Endothelial cell (in vitro differentiated cells): ENCODE measurements around the gene SYNDIG1. TPM values are rescaled to one million over a fixed set of nuclear protein-coding genes. Genes with fewer than 3 reads are reported as not detected.

Experiments
- DNase-seq: peaks from one replicate; pipeline ENCODE4 v3.0.0; 2021; ENCODE audit warnings: low spot score
- H3K27ac Mint-ChIP-seq: one replicate; pipeline ENCODE4 v1.8.0; 2021; ENCODE audit warnings: mixed read lengths, inconsistent platforms; ENCODE audit not compliant: unreplicated experiment
- H3K27me3 Mint-ChIP-seq: one replicate; pipeline ENCODE4 v1.8.0; 2021; ENCODE audit warnings: mild to moderate bottlenecking, moderate library complexity, mixed read lengths, inconsistent platforms; ENCODE audit not compliant: unreplicated experiment
- H3K36me3 Mint-ChIP-seq: one replicate; pipeline ENCODE4 v1.8.0; 2021; ENCODE audit warnings: mild to moderate bottlenecking, low read depth, mixed read lengths, inconsistent platforms; ENCODE audit not compliant: unreplicated experiment
- H3K4me1 Mint-ChIP-seq: one replicate; pipeline ENCODE4 v1.8.0; 2021; ENCODE audit warnings: mild to moderate bottlenecking, mixed read lengths, inconsistent platforms; ENCODE audit not compliant: unreplicated experiment
- H3K4me3 Mint-ChIP-seq: one replicate; pipeline ENCODE4 v1.8.0; 2021; ENCODE audit warnings: mild to moderate bottlenecking, mixed read lengths, inconsistent platforms; ENCODE audit not compliant: unreplicated experiment
- H3K9me3 Mint-ChIP-seq: one replicate; pipeline ENCODE4 v1.8.0; 2021; ENCODE audit warnings: mixed read lengths, inconsistent platforms; ENCODE audit not compliant: unreplicated experiment
- total RNA-seq: library from RNA; stranded (reverse); fragmentation: NEBNext Ultra II Directional; extraction: Animal tissue kit (Norgen Biotek cat#: 25700); gene quantifications from one replicate; pipeline ENCODE4 v1.2.1, GENCODE V29; 2021; ENCODE audit not compliant: unreplicated experiment
- TF ChIP-seq, protein P1 (sequence below): fragments of 200-600 bp; sonication (generic); IDR thresholded peaks from one replicate; pipeline ENCODE4 v1.5.0; 2021; ENCODE audit warnings: antibody characterized with exemption; ENCODE audit not compliant: unreplicated experiment

Gene SYNDIG1
- total RNA-seq, 1 donor from 2014 or later = 8.1 TPM

- no peaks in the 10 kb centered on the region for H3K9me3 Mint-ChIP-seq
- H3K4me1 Mint-ChIP-seq = peaks cover 3% of the 10 kb centered on the region
- TF ChIP-seq, protein P1, sequence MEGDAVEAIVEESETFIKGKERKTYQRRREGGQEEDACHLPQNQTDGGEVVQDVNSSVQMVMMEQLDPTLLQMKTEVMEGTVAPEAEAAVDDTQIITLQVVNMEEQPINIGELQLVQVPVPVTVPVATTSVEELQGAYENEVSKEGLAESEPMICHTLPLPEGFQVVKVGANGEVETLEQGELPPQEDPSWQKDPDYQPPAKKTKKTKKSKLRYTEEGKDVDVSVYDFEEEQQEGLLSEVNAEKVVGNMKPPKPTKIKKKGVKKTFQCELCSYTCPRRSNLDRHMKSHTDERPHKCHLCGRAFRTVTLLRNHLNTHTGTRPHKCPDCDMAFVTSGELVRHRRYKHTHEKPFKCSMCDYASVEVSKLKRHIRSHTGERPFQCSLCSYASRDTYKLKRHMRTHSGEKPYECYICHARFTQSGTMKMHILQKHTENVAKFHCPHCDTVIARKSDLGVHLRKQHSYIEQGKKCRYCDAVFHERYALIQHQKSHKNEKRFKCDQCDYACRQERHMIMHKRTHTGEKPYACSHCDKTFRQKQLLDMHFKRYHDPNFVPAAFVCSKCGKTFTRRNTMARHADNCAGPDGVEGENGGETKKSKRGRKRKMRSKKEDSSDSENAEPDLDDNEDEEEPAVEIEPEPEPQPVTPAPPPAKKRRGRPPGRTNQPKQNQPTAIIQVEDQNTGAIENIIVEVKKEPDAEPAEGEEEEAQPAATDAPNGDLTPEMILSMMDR = no peak
- DNase-seq = no peak
- H3K27me3 Mint-ChIP-seq = peaks cover 1% of the 10 kb centered on the region
- no peak overlapping the region for H3K27ac Mint-ChIP-seq
- no peaks in the 10 kb centered on the region for H3K36me3 Mint-ChIP-seq
- no peak overlapping the region for H3K4me3 Mint-ChIP-seq
Observed at GRCh38 chr20:24584078-24584477, 114.6 kb downstream of the SYNDIG1 start.

DNA sequence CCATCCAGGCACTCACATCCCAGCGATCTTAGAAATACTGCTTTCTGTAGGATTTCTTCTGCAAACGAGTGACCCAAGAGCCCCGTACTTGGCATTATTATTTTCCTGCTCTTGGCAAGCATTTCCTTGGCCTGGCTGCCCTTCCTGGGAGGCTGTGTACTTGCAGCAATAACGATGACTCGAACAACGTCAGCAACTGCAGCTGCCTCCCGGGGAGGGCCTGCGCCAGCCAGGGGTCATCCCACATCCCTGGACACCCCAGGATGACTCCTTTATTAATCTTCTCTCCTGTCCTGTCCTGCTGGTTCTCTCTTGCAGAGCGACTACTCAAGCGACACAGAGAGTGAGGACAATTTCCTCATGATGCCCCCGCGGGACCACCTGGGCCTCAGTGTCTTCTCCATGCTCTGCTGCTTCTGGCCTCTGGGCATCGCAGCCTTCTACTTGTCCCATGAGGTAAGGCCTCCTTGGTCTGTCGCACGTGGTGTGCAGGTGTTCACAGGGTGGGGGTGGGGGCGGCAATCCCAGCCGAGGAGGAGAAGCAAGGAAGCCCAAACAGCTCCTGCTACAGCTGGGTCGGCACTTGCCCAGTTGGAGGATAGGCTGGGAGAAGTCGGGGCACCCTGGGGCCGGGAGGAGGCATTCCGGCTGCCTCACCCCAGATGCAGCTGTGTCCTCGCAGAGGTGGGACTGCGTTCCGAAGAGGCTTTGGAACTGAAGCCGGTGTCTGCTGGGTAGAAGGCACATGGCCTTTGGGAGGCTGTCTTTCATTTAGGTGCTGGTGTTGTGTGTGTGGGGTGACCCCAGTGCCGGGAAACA lies 115.3 kb downstream of the SYNDIG1 start:
- Mint-ChIP-seq H3K36me3 (peaks cover 2% of the 10 kb centered on the region), H3K4me1 (peaks cover 3% of the 10 kb centered on the region), H3K4me3 (no peak overlapping the region), H3K9me3 (no peaks in the 10 kb centered on the region), H3K27ac (no peak overlapping the region), H3K27me3 (peaks cover 1% of the 10 kb centered on the region)
- TF ChIP-seq, protein P1 = no peak
- DNase-seq = no peak

DNA sequence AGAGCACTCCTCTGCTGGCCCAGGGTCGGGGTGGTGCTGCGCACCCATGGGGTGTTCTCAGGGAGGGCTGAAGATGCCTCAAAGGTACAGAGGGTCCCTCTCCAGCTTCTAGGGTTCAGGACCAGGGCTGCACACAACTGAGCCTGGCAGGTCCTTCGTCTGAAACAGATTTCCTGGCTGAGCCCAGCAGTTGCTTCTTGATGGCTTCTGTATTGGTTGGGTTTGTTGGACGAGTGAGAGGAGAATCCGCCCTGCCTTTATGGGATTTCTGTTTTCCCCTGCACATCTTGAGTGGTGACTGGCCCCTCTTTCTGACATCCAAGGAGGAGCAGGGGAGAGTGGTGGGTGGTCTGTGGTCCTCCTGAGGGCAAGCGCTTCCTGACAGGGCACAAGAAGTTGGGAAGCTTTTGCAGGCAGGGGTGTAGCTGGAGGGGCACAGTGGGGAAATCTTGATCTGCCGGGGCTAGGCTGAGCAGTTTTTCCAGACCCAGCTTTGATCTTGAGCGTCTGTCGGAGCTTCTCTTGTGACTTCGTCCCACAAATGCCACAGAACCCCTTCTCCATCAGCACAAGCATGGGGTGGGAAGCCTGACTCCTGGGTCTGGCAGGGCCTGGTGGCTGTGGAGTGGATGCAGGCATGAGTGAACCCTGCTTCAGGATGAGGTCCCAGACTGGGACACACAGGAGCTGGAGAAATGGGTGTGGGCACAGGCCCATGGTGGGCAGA lies 116.5 kb downstream of the SYNDIG1 start:
- no peak overlapping the region for H3K27ac Mint-ChIP-seq
- TF ChIP-seq, protein P1 = no peak
- peaks cover 5% of the 10 kb centered on the region for H3K36me3 Mint-ChIP-seq
- no peaks in the 10 kb centered on the region for H3K9me3 Mint-ChIP-seq
- no peak overlapping the region for H3K4me3 Mint-ChIP-seq
- DNase-seq = no peak
- peaks cover 3% of the 10 kb centered on the region for H3K4me1 Mint-ChIP-seq
- H3K27me3 Mint-ChIP-seq = peaks cover 1% of the 10 kb centered on the region

GRCh38 chr20:24586523-24586840 lies 117.1 kb downstream of the SYNDIG1 start:
- Mint-ChIP-seq H3K4me1 (peaks cover 3% of the 10 kb centered on the region), H3K27ac (no peak overlapping the region), H3K36me3 (peaks cover 5% of the 10 kb centered on the region), H3K27me3 (peaks cover 1% of the 10 kb centered on the region), H3K9me3 (no peaks in the 10 kb centered on the region), H3K4me3 (no peak overlapping the region)
- no peak for DNase-seq
- TF ChIP-seq, protein P1 = no peak
